NCI-H146 treated with DMSO at 0.1 percent for 48 hours (cell line): ENCODE data around the gene UPK2.

ENCODE experiments used
- DNase-seq: peaks from one replicate; lab custom pipeline; 2025; ENCODE audit not compliant: unreplicated experiment; lab: John Stamatoyannopoulos, UW

The UPK2 gene

DNA sequence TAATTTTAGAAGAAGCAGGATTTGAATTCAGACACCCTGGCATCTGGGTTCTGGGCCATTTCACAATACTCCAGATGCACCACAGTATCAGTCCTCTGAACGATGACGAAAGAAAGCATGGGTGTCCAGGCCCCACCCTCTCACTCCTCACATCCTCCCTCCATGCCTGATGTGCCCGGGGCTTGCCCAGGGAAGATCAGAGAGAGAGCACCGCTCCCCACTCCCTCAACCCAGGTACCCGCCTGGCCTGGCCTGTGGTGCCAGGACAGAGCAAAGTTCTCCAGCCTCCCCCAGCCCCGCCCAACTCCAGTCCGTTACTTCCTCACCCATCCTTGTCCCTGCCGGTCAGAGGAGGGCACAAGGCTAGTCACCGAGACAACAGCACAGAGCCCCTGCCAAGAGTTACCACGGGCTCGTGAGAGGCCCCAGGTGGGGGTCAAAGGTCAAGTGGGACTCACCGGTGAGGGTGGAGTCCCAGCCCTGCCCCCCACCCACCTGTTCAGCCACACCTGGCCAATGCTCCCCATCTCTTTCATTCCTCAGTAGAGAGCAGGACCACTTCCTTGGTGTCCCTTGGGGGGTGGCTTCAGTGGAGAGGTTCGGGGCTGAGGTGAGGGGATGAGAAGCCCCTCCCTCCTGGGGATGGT is 38.5 kb upstream of the UPK2 start:
- no peak for DNase-seq

GRCh38 chr11:118918128-118918685 is 37.9 kb upstream of the UPK2 start:
- peak; percentile 67 for DNase-seq

- DNase-seq, result peak; percentile 12
Measured at GRCh38 chr11:118918686-118919280, 37.3 kb upstream of the UPK2 start.

- no peak for DNase-seq
Measured at GRCh38 chr11:118921121-118921928, 34.8 kb upstream of the UPK2 start.

DNA sequence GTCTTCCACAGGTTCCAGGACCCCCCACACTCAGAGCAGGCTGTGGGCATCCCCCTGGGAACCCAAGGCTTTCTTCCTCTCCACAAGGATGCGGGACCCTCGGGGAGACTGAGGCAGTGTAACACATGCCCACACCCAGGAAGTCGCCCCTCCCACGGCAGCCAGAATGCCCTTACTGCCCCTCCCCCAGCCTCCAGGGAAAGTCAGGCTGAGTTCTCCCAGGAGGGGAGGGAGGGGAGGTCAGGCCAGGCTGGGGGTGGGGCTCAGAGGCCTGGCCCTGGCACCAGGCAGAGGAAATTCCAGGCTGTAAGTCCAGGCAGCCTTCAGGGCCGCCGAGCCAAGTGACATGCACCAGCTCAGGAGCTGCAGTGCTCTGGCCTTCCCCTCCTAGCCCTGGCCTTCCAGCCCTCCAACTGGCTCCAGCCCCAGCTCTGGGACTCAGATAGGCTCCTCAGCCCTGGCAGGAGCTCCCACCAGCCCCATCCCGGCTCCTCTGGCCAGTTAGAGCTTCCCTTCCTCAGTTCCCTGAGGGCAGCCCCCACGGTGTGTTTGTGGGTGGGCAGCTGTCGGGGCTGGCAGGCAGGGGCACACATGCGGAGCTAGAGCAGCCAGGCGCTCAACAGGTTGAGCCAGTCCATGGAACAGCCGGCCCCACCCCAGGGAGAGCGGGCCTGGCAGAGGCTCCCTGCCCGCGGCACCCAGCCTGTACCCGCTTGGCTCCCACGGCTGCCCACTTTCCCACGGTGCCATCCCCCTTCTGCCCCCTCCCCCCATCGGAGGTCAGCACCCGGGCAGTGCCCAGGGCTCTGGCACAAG is 34.0 kb upstream of the UPK2 start:
- no peak for DNase-seq

DNA sequence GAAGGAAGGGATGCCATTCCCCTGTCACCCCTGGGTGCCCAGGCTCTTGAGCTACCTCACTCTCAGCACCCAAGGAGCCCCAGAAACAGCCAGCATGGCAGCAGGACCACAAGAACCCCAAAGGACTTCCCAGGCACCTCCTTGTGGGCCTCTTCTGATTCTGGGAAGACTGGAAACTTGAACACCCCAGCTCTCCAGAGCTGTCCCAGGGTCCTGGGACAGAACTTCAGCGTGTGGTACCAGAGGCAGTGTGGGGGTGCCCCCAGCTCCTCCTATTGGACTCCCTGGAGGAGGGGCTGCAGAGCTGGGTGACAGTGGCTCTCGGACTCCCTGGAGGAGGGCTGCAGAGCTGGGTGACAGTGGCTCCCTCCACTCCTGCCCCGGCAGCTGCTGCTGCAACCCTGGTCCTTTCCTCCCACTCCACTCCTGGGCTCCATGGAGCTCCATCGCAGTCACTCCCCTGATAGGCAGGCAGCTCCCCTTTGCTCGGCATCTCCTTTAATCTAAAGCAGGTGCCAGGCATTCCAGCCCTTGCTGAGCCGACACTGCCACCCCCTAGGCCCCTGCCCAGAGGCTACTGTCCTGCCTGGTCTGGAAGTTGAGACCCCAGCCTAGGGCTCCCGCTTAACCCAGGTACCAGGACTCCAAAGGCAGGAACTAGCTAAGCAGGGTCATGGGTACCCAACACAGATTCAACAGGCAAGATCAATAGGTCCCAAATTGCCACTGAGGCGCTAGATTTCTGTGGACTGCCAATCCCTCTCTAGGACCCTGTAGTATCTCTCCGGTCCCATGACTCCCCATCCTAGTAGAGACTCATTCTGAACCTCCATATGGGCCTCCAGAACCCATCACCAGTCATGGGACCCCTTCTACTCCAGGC is 33.1 kb upstream of the UPK2 start:
- DNase-seq, result no peak

DNA sequence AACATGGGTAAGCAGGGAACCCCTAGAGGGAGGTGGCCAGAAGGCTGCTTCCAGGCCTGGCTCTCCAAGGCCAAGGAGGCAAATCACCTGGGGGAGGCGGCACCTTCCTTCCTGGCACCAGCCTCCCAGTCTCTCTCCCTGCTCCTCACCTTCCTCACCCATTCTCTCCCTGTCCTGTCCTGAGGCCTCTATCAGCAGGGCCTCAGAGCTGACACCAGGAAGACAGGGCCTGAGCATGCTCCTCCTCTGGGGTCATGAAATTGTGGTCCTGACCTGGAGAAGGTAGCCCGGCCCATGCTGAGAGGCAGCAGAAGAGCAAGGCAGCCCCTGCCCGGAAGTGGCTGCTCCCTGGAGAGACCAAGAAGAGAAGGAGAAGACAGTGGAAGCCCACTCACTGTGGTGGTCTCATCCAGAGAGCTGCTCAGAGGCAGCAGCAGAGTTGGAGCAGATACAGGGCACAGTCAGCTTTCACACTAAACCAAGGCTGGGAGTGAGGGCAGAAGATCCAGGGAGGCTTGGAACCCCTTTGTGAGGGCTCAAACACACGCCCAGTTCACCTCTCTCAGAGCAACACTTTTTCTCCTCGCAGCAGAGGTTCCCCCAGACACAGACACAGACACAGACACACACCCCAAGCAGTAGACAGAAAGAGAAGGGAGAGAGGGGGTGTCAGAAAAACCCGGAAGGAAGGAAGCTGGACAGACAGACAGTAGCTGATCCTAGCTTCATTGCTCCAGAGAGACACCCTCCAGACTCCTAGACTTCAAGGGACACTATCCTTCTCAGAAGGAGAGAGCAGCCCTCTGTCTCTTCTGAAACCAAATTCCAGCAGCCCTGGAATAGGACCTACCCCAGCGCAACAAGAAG is 32.1 kb upstream of the UPK2 start:
- DNase-seq, result no peak

DNA sequence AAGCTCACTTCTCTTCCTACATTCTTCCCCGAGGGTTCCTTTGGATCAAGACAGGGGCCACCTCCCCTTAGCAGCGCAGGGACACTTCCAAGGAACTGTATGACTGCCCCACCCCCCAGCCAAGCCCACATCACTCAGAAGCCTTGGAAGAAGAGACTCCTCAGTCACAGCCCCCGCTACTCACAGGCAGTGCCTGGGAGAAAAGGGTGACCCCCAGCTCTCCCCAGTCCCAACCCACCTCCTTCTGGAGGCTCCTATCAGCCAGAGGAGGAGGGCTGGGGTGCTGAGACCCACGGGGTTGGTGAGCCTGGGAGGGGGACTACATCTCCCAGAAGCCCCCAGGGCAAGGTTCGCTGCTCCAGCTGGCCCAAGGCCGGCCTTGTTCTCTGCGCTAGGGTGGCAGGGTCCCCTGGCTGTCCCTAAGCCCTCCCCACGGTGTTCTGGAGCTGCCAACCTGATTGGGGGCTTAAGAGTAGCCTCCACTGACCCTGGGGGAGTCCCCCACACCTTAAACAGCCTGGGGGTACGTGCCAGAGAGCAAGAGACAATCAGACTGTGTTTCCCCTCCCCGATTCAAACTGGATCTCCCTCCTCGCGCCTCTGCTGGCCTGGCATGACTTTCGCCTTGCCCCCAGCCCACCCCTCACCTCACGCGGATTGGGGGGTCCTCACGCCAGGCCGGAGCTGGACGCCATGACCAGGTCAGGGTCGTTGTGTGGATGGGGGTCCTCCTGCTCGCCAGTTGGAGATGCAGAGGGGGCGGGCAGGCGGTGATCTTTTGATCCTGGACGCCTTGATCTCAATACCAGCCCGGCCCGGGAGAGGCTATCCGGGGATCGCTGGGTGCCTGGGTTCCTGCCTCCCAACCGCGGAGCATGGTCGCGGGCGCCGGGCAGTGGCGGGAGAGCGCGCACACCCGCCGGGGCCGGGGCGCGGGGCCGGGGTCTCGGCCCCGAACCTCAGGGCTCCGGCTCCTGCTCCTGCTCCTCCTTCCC is 31.2 kb upstream of the UPK2 start:
- no peak for DNase-seq

GRCh38 chr11:118927554-118928100 is 28.5 kb upstream of the UPK2 start:
- no peak for DNase-seq

DNA sequence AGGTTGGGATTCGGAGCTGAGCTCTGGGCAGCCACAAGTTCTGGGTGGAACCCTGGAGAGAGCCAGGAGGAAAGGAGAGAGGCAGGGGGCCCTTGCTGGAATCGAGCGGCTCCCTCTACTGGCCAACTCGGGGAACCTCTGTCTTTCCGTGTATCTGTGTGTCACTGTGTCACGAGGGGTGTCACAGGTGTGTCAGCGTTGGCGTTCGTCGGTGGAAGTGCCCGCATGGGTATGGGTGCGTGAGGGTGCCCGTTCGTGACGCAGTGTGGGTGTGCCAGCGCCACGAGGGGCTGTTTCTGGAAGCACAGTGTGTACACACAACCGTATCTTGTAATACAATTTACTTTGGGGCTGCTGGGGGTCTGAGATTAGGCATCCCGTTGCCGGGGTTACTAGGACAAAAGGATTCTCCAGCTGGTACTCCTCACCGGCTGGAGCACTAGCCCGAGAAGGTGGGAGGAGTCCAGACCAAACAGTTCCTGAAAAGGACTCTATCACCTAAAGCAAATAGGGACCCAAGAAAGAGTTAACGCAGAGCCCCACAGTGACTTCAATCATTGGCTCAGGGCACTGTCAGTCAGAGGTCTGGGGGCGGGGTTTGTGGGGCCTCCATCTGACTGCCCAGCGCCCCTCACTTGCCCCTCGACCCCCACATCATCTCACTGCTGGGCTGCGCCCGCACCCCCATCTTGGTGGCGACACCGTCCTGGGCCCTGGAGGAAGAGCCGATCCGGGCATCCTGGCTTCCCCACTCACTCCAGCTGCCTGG is 27.8 kb upstream of the UPK2 start:
- DNase-seq, result peak; percentile 84

DNA sequence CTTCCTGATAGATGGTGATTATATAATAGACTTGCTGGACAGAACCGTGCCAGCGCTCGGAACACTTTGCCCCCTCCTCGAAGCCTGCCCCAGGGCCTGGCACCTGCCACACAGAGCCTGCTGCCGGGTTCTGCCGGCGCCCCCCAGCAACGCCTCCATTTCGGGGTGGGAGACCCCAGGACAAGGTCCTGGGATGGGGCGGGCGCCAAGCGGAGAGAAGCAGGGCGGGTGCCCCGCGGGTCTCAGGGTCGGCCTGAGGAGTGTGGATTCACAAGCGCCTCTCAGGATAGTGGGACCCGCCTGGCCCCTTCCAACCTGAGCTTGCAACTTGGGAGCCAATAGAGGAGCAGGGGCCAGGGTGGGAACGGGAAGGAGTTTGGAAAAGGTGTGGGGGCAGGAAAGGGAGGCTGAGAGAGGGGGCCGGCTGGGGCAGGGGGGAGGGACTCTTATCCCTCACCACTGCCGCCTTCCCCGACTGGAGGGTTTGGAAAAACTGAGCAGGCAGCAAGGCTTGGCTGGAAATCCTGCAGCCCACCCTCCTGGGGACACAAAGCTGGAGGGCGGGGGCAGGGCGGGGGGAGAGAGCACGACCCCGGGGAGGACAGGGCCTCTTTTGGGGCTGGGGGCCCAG is 27.1 kb upstream of the UPK2 start:
- DNase-seq, result no peak

GRCh38 chr11:118929501-118930093 is 26.5 kb upstream of the UPK2 start:
- DNase-seq, result peak; percentile 28

GRCh38 chr11:118930094-118930712 is 25.9 kb upstream of the UPK2 start:
- peak; percentile 83 for DNase-seq

DNA sequence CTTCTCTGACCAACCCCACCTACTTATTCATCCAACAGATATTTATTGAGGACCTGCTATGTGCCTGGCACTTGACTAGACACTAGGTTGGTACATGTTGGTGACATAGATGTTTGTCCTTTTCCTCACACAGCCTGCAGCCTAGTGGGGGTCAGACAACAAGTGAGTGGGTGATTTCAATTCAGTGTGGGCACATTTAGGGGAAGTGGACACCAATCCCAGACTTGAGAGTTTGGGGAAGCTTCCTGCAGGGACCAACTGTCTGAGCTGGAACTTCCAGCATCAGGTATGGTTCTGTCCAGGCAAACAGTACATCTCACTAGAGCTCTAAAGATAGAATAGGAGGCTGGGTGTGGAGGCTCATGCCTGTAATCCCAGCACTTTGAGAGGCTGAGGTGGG is 24.5 kb upstream of the UPK2 start:
- no peak for DNase-seq

DNA sequence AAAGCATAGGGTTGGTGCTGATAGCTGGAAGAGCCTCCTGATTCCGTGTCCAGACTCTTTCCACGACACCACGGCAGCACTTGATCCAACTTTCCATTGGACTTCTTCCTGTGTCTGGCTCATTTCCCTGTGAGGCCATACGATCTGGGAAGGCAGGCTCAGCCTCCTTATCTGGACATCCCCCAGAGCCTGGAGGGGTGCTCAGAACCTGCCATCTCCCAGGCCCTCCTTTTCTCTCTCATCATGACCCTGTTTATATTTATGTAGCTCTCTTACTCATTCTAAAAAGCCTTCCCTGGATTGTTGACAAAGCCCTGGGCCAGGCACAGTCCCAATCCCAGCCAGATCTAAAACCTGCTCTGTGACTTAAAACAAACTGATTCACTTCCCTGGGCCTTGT is 22.6 kb upstream of the UPK2 start:
- DNase-seq, result no peak

- DNase-seq, result no peak
Measured at GRCh38 chr11:118935376-118935775, 20.7 kb upstream of the UPK2 start.
